Fibroblast of skin of scalp (primary cell): ENCODE data around the gene TNC. TPM values are rescaled to one million over a fixed set of nuclear protein-coding genes. Genes with fewer than 3 reads are reported as not detected.

Experiments used
- DNase-seq: peaks from one replicate; pipeline ENCODE4 v3.0.0-alpha.2; 2013
- polyA plus RNA-seq, 2 experiments: library from polyadenylated mRNA; unstranded; fragments of 120-200 nt; gene quantifications; one replicate each; pipeline ENCODE4 v1.2.1, GENCODE V29; 2013; ENCODE audit not compliant: insufficient read length in 2 of 2

TNC gene
- 422 TPM for polyA plus RNA-seq (2013, experiment 1 of 2; ENCODE audit: insufficient read length)
- polyA plus RNA-seq (2013, experiment 2 of 2; ENCODE audit: insufficient read length), result 412 TPM

GRCh38 chr9:115117999-115118878 is at the start of gene TNC:
Gene TNC, minus strand, starts transcription at chr9:115118157. Its CDS starts 27,139 bp downstream, at chr9:115091018.
- peak; percentile 94 for DNase-seq

GRCh38 chr9:115167175-115167574 is 49.2 kb upstream of the TNC start:
- peak; percentile 98 for DNase-seq

- DNase-seq, result no peak
Measured at GRCh38 chr9:115165233-115165632, 47.3 kb upstream of the TNC start.

- DNase-seq, result peak; percentile 78
Measured at GRCh38 chr9:115164511-115164974, 46.6 kb upstream of the TNC start.

GRCh38 chr9:115162946-115163345 is 45.0 kb upstream of the TNC start:
- no peak for DNase-seq

DNA sequence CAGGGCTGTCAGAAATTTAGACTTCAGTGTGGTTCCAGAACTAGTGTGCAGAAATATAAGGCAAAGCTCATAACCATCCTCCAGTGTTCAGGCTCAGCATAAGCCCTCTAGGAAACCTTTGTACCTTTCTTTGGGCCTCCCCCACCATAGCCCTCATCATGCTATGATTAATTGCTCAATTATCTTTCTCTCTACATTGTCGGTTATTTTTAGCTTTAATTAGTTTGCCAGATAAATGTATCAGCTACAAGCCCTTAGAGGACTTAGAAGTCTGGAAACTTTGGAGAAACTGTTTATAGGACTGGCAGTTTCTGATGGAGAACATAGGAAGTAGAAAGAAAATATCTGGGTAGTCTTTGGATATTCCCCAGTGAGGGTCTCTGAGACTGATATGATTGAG is 43.5 kb upstream of the TNC start:
- DNase-seq, result no peak

GRCh38 chr9:115158661-115159481 is 40.9 kb upstream of the TNC start:
- DNase-seq, result peak; percentile 68

- peak; percentile 90 for DNase-seq
Measured at GRCh38 chr9:115157245-115157674, 39.3 kb upstream of the TNC start.

- DNase-seq, result no peak
Measured at GRCh38 chr9:115155037-115155436, 37.1 kb upstream of the TNC start.

- DNase-seq, result no peak
Measured at GRCh38 chr9:115154617-115155016, 36.7 kb upstream of the TNC start.

- no peak for DNase-seq
Measured at GRCh38 chr9:115152281-115152820, 34.4 kb upstream of the TNC start.

DNA sequence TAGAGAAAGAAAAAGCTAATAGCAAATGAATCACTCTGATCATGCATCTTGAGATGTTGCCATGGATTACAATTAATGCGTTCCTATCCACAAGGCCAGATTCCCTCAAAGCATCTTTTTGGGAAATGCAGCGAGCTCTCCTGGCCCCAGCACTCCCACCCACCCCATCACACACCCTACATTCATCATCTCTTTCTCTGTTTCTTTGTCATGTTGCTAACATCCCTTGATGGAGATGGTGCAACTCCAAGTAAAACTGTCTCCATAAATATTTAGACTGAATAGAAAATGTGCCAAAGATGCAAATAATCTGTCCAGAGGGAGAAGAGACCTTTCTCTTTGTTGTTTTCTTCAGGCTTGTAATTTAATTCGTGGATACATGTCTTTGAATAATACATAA is 30.8 kb upstream of the TNC start:
- no peak for DNase-seq

DNA sequence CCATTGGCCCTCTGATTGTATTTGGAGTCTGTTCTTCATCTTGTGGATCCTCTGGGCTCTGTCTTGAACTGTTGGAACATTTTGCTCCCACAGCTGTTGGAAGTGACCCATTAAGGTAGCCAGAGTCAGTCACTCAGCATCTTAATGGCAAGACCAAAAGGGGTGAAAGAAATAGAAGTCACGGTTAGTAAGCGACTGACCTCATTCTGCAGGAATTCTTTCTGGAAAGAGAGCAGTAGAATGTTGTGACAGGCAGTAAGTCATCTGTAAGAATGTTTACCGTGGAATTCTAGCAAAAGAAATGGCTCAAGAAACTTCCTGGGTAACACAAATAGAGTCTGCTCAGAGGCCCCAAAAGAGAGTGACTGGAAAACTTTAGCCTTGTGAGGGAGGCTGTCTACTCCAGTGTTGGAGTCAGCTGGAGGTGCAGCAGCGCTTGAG is 28.6 kb upstream of the TNC start:
- peak; percentile 96 for DNase-seq

- peak; percentile 96 for DNase-seq
Measured at GRCh38 chr9:115144706-115145105, 26.7 kb upstream of the TNC start.

GRCh38 chr9:115143689-115144088 is 25.7 kb upstream of the TNC start:
- no peak for DNase-seq

DNA sequence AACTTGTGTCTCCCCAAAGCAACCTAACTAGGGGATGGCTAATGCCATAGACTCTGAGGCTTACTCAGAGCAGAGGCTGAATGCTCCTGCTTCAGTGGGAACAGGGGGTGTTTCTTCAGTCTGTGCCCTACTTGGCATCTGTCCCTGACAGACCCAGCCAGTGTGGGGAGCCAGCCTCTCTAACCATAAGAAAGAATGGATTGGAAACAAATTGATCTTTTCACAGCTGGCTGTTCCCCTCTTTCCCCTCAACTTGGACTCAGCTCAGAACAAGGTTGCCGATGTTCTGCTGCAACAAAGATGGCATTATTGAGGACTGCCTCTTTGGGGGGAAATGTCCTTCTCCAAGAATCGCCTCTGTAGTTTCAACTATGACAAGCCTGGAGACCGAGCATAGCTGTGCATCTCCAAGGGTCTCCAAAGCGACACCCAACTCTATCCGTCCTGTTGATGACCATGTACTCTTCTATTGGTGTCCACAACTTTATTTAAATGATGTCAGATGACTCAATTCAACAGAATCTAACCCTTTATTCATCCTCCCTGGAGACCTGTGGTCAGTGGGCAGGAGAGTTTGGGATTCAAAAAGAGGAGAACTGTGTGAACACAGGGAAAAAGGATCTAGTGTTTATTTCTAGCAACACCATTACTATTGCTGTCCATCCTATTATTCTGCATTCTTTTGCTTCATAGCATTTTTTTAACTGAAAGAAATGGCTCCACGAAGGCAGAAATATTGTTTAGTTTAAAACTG is 24.7 kb upstream of the TNC start:
- peak; percentile 94 for DNase-seq

DNA sequence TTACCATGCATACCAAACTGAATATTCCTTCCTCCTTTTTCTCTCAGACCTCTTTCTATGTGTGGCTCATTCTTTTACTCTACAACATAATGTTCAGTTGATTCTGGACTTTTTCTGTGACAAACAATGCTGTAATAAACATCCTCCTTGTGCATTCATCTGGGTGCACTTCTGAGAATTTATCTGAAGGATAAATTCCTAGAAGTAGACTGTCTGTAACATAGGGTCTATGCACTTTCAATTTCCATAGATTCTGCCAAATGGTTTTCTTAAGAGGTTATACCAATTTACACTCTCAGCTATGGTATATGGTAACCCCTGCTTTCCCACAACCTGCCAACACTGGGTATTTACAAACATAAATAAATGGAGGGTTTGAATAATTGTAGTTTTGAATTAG is 24.1 kb upstream of the TNC start:
- no peak for DNase-seq

GRCh38 chr9:115141612-115142011 is 23.7 kb upstream of the TNC start:
- no peak for DNase-seq

DNA sequence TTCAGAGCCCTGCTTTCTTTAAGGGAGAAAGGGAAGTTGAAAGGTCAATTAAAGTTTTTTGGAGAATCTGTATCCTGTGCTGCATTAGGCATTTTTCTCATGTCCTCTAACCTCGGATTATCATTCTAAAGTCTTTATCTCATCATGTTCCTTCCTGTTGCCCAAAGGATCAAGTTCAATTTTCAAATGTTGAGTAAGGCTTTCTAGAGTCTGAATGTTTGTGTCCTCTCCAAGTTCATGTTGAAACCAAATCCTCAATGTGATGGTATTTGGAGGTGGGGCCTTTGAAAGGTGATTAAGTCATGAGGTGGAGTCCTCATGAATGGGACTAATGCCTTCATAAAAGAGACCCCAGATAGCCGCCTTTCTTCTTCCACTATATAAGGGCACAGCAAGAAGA is 20.2 kb upstream of the TNC start:
- no peak for DNase-seq

- DNase-seq, result no peak
Measured at GRCh38 chr9:115137526-115137925, 19.6 kb upstream of the TNC start.

- peak; percentile 79 for DNase-seq
Measured at GRCh38 chr9:115135821-115136778, 18.1 kb upstream of the TNC start.
